HPDE6-E6E7 (cell line): ENCODE measurements around the gene ACSM6.
"Not testable (repeated sequence)": the region's sequence is repeated elsewhere in the genome, so short reads cannot be mapped to it uniquely, and the experiment has no call there.

Experiments used
- DNase-seq: peaks from one replicate; pipeline ENCODE4 v3.0.0; 2011; ENCODE audit warnings: missing footprints; ENCODE audit errors: extremely low spot score

Gene ACSM6, protein sequence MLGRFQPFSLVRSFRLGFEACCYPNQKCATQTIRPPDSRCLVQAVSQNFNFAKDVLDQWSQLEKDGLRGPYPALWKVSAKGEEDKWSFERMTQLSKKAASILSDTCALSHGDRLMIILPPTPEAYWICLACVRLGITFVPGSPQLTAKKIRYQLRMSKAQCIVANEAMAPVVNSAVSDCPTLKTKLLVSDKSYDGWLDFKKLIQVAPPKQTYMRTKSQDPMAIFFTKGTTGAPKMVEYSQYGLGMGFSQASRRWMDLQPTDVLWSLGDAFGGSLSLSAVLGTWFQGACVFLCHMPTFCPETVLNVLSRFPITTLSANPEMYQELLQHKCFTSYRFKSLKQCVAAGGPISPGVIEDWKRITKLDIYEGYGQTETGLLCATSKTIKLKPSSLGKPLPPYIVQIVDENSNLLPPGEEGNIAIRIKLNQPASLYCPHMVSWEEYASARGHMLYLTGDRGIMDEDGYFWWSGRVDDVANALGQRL

DNA sequence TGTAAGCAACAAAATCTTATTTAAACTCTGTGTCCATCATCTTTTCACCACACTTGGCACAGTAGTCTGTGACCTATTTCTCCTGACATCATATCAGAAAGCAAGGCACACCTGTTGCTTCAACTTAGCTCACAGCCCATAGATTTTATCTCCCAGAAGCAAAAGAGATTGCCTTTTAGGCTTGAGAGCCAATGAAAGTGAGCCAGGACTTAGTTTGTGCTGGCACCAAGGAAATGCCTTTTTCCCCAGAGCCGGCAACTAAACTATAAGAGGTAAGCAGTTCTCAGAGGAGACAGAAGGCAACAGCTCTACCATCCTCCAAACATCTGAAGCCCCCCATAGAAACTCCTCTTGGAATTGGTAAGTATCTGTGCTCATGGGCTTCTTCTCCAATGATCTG is at the start of gene ACSM6:
Gene ACSM6 (plus strand): TSS at position 295 of the 400 bp plus-strand sequence. CDS start 248 bp downstream, outside the sequence.
- DNase-seq = no peak

DNA sequence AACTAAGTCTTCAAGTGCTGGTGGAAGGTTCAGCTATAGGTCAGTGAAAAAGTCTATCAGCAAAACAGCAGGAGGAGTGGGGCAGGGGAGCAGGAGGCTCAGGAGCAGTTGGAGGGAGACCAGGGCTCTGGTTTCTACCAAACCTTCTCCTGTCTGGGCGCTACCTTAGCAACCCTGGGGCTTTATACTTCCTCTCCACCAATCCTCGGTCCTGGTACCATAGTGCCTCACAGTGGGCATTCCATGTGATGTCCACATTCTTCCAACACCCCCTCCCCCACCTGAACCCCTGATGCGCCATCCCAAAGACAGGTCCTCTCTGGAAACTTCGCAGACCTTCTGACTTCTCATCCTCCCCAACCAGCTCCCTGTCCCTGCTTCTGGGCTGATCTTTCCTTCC is 25.3 kb upstream of the ACSM6 start:
- no peak for DNase-seq

DNA sequence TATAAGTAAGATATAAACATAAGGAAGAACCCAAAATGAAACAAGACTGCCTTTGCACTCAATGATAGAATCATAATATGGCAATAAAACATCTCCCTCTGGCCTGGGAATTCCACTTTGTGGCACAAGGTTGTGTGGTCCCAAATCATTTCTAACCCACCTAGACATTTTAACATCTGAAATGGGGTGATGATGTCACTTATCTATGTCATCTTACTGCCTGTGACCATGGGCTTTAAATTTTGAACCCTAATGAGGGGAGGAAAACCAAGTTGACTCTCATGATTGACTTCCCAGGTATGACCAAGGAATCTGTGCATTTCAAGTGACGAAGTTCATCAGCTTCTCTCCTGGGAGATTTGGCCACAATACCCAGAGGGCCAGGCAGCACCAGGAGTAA is 24.5 kb upstream of the ACSM6 start:
- no peak for DNase-seq

DNA sequence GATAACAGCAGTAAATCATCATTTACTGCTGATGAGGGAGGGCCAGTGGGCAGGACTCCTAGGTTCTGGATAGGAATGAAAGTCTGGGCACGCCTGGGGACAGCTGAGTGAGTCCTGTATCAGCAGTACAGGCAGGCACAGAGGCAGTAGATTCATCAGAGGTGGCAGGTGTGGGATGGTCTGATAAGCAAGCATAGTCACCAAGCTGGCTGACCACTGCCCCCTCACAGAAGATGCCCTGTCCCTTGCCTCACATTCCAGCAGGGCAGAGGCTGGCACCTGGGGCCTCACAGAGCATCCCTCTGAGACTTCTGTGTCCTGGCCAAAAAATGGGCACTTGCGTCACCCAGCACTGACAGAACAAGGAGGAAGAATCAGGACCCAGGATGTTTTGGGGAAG is 23.2 kb upstream of the ACSM6 start:
- no peak for DNase-seq

DNA sequence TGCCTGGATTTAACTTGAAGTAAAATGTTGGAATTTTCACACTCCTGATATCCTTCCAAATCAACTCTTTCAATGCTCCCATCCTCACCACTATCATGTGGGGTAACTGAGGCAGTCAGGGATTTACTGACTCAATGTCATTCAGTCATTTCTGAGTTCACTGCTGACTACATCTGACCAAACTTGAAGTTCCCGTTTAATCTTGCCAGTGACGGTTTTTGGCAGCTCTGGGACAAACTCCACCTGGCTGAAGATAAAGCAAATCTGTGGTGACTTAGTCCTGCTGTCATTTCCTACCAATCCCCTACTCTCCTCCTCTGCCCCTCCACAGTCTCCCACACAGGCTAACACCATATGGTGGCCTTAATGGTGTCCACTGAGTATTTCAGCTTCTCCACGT is 22.7 kb upstream of the ACSM6 start:
- DNase-seq = no peak

DNA sequence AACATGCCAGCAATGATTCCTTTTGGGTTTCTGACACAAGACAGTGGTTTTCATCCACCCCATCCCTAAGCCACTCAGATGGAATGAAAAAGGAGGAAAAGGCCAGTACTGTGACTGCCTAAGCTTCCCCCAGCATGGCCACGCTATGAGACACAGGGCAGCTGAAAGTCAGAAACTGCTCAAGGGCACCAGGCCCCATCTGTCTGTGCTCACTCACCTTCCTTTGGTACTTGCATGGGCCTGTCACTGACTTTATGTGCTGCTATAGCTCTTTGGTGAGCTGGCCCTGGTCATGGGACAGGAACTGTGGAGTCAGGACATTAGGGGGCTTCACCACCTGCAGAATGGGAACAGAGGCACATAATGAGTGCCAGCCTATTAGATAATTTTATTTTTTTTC is 21.2 kb upstream of the ACSM6 start:
- no peak for DNase-seq

DNA sequence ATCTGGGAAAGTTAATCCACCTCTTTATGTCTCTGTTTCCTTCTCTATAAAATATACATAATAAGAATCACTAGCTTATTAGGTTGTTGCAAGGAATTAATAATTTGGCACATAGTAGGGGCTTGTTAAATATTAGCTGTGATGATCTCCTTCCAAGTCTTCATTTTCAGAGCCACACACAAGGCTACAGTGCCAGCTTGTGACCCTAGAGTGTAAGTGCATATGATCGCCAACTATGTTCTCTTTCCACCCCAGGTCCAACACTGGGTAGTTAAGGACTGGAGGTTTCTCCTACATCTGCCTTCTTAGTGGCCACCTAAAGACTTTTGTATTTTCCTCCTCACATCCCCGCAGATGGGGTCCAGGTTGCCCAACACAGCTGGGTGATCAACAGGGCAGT is 17.9 kb upstream of the ACSM6 start:
- DNase-seq = no peak

DNA sequence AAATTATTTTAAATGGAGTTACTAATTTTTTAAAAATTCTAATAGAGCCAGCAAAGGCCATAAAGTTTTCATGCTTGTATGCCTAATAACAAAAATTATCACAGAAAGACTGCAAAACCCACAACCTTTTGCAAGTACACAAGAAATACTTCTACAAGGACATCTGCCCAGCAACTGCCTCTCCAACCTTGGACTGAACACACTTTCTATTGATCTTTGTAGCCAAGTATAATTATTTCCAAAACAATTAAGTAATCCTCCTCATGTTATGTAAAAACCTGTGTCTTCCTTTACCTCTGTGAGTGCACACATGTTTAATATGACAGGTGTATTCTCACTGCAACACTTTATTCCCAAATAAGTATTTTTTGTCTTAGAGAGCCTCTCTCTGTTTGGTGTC is 16.6 kb upstream of the ACSM6 start:
- DNase-seq = no peak

DNA sequence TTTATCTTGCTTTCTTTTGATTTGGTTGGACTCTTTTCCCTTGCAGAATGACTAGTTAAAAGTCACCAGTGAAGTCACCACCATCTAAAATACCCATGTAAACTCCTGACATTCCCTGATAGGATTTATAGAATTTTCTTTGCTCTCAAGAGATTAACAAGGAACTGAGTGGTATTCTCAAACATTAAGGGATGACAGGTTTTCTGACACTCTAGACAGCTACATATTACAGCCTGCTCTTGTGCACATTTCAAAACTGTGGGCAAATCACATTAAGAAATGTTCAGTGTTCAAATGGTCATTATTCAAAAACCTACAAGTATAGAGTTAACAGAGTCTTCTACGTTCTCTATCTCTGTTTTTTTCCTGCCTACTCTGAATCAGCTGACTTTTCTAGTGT is 15.8 kb upstream of the ACSM6 start:
- no peak for DNase-seq

DNA sequence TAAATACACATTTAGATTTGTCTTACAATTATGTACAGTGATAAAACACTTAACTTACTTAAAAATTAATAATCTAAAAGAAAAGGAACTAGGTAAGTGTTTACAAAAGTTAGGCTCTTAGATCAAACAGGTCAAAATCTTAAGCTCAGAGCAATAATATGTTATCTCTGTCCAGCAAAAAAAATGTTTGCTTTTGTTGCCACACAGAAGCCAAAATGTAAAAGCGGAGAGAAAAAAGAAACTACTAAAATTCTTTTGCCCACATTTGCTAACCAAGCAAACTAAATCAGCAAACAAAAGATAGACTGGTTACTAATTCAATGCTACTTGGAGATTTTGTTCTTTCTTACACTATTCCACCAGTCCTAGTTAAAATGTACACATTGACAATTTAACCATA is 15.2 kb upstream of the ACSM6 start:
- DNase-seq = no peak

DNA sequence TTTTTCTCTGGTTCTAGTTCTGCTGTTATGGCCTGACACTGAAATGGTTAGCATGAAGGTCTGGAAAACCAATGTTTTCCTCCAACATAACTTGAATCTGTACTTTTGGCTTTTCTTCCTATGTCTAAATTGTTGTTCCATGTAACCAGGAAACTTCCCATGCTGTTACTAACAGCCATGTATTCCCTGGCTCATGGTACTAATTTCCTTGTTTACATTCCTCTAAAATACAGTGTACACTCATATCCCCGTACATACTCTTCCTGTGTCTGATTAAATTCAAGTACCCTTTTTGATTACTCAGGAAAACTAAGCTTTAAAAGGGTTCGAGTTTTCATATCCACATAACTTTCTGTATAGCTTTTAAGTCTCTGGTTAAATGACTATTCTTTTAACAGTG is 12.3 kb upstream of the ACSM6 start:
- no peak for DNase-seq

DNA sequence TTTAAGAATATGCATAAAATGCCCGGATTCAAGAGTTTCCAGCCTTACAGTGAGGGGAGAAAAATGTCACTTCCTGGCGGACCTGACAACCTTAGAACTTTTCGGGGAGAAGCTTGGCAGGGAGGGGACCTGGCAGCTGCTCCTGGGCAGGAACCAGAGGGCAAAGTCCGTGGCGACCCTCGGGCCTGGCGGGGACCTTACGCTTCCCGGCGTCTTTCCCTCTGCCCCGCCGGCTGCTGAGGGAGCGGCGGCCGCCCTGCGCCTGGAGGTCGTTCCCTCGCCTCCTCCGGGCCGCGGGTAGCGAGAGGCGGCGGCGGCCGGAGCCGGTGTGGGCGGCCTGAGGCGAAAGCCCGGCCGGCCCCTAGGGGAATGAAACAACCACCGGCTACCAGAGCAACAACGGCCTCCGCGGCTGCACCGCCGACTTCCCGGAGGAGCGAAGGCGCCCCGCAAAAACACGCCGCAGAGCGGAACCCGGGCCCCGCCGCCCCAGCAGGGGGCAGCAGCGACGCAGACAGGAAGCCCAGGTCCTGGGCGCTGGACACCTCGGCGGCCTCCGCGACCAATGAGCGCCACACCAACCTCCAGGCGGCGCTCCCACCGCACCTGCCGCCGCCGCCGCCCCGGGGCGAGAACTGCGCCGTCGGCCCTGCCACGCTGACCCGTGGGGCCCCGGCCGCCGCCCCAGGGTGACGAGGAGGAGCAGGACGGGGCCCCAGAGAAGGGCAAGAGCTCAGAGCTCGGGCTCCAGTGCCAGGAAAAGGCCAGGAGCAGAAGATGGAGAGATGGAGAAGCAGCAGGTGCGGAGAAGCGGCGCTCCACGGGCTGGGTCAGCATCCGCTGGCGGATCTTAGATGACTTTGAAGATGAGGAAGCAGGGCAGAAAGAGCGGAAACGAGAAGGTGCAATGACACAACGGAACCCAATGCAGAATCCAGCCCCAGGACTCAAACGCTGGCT is 10.5 kb upstream of the ACSM6 start:
- peak; percentile 84 for DNase-seq

DNA sequence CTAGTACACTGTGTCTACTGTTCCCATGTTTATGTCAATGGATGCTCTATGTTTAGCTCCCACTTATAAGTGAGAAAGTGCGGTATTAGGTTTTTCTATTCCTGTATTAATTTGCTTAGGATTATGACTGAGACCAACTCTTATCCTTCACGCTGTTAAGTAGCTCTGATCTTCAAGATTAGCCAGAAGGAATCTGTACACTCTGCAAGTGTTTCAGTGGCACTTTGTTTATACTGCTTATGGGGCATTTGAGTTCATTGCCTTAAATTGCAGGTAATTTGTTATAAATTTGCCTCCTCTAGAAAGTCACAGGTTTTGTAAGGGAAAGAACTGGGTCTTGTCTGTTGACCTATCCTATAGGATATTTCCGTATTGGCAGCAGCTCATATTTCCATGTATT is 6.4 kb upstream of the ACSM6 start:
- no peak for DNase-seq

DNA sequence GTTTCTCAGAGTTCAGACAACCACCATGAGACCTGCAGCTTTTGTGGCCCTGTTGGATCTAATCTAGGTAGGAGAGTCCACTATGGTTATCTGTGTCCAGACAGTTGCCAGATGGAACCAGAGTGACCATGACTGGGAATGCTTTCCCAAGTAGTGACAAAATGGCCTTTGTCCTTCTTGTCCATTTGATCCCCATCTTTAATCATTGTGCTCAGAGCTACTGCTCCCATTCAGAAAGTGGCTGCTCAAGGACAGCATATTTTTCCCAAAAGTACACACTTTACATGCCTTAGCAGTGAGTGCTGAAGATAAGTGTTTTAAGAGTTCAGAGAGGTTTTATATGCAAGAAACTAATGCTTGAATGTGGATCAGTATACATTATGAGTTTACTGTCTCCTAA is 5.4 kb upstream of the ACSM6 start:
- no peak for DNase-seq

DNA sequence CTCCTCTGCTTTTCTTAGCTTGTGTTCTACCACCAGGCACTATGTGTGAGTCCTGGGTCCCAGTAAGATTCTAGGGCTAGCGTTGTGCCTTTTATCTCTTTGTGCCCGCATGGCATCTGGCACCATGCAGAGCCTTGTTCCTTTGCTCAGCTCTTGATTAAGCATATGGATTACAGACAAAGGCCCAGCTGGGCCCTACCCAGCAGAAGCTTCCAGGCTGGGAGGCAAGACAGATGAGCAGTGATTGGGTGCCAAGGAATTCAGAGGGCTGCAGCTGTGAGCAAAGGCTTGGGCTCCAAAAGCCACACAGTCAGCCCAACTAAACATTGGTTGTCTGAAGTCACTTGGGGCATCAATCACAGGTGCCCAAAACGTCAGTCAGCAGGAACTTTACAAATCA is 2.0 kb downstream of the ACSM6 start:
- no peak for DNase-seq

DNA sequence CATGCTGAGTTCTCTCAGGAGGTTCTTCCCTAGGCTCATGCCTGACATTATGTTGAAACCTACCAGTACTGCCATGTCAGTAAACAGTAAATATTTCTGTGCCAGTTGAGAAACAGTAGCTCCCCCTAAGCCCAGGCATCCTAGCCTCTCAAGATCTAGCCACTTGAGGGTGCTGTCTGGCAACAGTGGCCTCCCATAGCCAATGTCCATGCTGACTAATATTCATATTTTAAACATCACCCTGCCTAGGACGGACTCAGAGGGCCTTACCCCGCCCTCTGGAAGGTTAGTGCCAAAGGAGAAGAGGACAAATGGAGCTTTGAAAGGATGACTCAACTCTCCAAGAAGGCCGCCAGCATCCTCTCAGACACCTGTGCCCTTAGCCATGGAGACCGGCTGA is 7.7 kb downstream of the ACSM6 start:
- peak; percentile 57 for DNase-seq

DNA sequence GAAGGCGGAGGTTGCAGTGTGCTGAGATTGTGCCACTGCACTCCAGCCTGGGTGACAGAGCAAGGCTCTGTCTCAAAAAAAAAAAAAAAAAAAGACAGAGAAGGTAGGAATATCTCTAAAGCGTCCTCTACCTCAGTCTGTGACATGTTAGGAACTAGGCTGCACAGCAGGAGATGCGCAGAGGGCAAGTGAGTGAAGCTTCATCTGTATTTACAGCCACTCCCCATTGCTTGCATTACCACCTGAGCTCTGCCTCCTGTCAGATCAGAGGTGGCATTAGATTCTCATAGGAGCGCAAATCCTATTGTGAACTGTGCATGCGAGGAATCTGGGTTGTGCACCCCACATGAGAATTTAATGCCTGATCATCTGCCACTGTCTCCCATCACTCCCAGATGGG is 8.8 kb downstream of the ACSM6 start:
- DNase-seq = not testable (repeated sequence)

DNA sequence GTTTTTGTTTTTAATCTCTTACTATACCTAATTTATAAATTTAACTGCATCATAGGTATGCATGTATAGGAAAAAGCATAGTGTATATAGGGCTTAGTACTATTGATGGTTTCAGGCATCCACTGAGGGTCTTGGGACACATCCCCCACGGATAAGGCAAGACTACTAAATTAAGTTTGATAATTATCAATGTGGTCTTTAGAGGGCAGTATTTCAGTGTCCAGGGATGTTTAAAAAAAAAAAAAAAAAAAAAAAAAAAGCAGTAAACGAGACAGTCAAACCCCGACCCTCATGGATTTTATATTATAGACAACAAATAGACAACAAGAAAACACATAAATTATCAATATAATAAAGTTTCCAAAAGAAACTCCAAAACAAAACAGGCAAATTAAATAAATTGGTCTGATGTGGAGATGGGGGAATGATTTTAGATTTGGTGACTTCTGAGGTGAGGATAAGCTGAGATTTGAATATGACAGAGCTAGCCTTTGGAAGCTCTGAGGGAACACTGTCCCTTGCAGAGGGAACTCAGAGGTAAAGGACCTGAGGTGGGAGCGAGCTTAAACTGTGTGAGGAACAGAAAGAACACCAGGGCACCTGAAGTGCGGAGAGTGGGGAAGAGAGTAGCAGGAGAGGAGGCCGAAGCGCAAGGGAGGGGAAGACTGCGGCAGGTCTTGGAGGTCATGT is 14.8 kb downstream of the ACSM6 start:
- no peak for DNase-seq

DNA sequence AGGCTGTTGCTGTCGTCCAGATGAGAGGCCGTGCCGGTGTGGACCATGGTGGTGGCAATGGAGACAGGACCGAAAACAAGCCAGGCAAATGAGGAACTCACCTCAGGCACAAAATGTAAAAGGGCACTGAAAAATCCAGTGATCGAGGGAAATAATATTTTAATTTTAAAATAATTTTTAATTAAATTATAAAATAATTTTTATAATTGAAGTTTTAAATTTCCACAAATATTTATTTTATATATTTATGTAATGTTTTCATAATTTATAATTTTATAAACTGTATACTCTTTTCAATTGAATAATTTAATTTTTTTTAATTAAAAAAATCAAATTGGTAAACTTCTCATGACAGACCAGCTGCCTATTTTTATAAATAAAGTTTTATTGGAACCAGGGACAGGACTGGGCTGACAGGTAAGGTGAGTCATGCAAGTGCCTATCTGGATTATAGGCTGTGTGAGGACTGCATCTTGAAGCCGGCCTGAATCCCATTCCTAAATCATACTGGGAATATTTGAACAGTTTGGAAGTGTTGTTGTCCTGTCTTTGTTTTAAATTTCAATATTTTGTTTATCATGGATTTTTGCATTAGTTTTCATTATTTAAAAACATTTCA is 15.6 kb downstream of the ACSM6 start:
- no peak for DNase-seq

DNA sequence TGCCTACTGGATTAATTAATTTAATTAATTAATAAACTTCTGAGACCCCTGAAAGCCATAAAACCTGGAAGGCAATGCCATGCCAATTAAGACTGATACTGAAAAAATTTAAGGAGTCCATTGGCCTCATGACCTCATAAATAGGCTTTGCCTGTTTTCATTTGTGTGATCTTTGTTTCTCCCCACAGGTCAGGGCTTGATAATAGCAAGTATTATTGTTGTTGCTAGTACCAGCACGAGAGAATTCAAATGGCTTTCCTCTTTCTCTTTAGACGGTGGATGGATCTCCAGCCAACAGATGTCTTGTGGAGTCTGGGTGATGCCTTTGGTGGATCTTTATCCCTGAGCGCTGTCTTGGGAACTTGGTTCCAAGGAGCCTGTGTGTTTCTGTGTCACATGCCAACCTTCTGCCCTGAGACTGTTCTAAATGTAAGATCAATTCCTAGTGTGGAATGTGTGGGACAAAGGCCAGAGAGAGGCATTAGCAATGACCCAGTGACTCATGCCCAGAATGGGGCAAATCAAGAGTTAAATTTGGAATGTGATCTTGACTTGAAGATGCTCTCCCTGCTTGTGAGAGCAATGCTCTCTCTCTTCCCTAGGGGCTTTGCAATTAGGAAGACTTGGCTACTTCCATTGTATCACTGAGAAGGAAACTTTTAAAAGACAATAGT is 17.7 kb downstream of the ACSM6 start:
- DNase-seq = no peak

DNA sequence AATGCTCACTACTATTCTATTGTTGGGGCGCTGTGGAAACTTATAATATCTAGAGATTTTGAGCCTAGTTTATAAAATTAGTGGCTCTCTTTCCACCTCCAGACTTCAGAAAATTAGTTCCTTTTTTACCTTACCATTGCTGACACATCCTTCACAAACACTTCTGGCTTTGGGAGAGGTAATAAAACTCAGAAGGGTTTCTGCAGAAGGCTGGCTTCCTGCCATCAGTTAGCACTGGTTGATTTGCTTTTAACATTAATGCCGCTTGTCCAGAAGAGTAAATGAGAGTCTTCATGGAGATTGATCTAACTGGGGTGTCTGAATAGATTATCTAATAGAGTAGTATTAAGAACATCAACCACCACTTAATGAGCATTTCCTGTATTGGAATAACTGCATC is 20.3 kb downstream of the ACSM6 start:
- no peak for DNase-seq
